Hematopoietic multipotent progenitor cell treated with erythropoietin and hydrocortisone succinate and interleukin-3 and kit ligand, for 6 days (in vitro differentiated cells): ENCODE results near the gene RNF169.

ENCODE experiments used
- DNase-seq: peaks from one replicate; pipeline ENCODE4 v3.0.0-alpha.2; 2015

RNF169 gene

GRCh38 chr11:74826901-74827300 lies 78.3 kb downstream of the RNF169 start:
- DNase-seq: no peak

GRCh38 chr11:74837191-74837590 lies 88.5 kb downstream of the RNF169 start:
- DNase-seq: no peak

- DNase-seq: no peak
These were observed 89.5 kb downstream of the RNF169 start for GRCh38 chr11:74838188-74838587.

GRCh38 chr11:74839446-74839845 lies 90.8 kb downstream of the RNF169 start:
- no peak for DNase-seq

- peak; percentile 19 for DNase-seq
These were observed 91.3 kb downstream of the RNF169 start for GRCh38 chr11:74839971-74840370.

- DNase-seq: no peak
These were observed 91.8 kb downstream of the RNF169 start for GRCh38 chr11:74840486-74840885.

GRCh38 chr11:74842967-74843366 lies 94.3 kb downstream of the RNF169 start:
- no peak for DNase-seq

GRCh38 chr11:74844072-74844471 lies 95.4 kb downstream of the RNF169 start:
- DNase-seq: no peak

GRCh38 chr11:74844865-74845264 lies 96.2 kb downstream of the RNF169 start:
- DNase-seq: no peak

- no peak for DNase-seq
These were observed 97.4 kb downstream of the RNF169 start for GRCh38 chr11:74845978-74846517.

GRCh38 chr11:74846770-74847169 lies 98.1 kb downstream of the RNF169 start:
- no peak for DNase-seq

GRCh38 chr11:74847395-74847794 lies 98.7 kb downstream of the RNF169 start:
- no peak for DNase-seq

- no peak for DNase-seq
These were observed 99.2 kb downstream of the RNF169 start for GRCh38 chr11:74847895-74848294.

GRCh38 chr11:74849525-74850391 lies 101.1 kb downstream of the RNF169 start:
- DNase-seq: no peak

- no peak for DNase-seq
These were observed 104.6 kb downstream of the RNF169 start for GRCh38 chr11:74853223-74853622.

- DNase-seq: no peak
These were observed 112.1 kb downstream of the RNF169 start for GRCh38 chr11:74860743-74861142.

- no peak for DNase-seq
These were observed 114.8 kb downstream of the RNF169 start for GRCh38 chr11:74863410-74863809.

GRCh38 chr11:74866557-74866956 lies 117.9 kb downstream of the RNF169 start:
- DNase-seq: no peak

GRCh38 chr11:74870485-74870884 lies 121.8 kb downstream of the RNF169 start:
- peak; percentile 79 for DNase-seq

- no peak for DNase-seq
These were observed 122.4 kb downstream of the RNF169 start for GRCh38 chr11:74871037-74871436.

- DNase-seq: peak; percentile 40
These were observed 128.5 kb downstream of the RNF169 start for GRCh38 chr11:74877132-74877531.
